HepG2 (cell line): ENCODE measurements around the gene BTN1A1. TPM values are rescaled to one million over a fixed set of nuclear protein-coding genes. Genes with fewer than 3 reads are reported as not detected.

Experiments used
- MAX ChIP-seq: IDR thresholded peaks from 2 replicates; pipeline ENCODE4 v1.6.1; 2012; ENCODE audit warnings: inconsistent platforms
- MED1 ChIP-seq: sonication (generic); formaldehyde crosslinking; IDR thresholded peaks from 2 replicates; pipeline ENCODE4 v1.4.0; 2020; ENCODE audit warnings: missing genetic modification reagents
- MXD4 ChIP-seq: IDR thresholded peaks from 2 replicates; pipeline ENCODE4 v1.6.1; 2016; ENCODE audit warnings: mild to moderate bottlenecking, missing biosample characterization, missing genetic modification reagents
- PATZ1 ChIP-seq: sonication (generic); formaldehyde crosslinking; IDR thresholded peaks from 2 replicates; pipeline ENCODE4 v1.4.0; 2020; ENCODE audit warnings: missing genetic modification reagents
- POGZ ChIP-seq: sonication (generic); formaldehyde crosslinking; IDR thresholded peaks from 2 replicates; pipeline ENCODE4 v1.4.0; 2020; ENCODE audit warnings: mild to moderate bottlenecking, missing genetic modification reagents
- RXRB ChIP-seq: IDR thresholded peaks from 2 replicates; pipeline ENCODE4 v1.6.1; 2016; ENCODE audit warnings: borderline replicate concordance, missing genetic modification reagents, missing compliant biosample characterization
- SAP130 ChIP-seq: IDR thresholded peaks from 2 replicates; pipeline ENCODE4 v1.6.1; 2016; ENCODE audit warnings: low read depth
- TCF7 ChIP-seq: sonication (generic); IDR thresholded peaks from 2 replicates; pipeline ENCODE4 v1.6.1; 2016; ENCODE audit warnings: antibody characterized with exemption, low read depth
- ZBTB7A ChIP-seq: sonication (generic); formaldehyde crosslinking; IDR thresholded peaks from 2 replicates; pipeline ENCODE4 v1.8.0; 2022; ENCODE audit warnings: mild to moderate bottlenecking, missing genetic modification reagents
- ZNF205 ChIP-seq: IDR thresholded peaks from 2 replicates; pipeline ENCODE4 v1.6.1; 2018; ENCODE audit warnings: missing biosample characterization, missing genetic modification reagents
- ZNF225 ChIP-seq: sonication (generic); formaldehyde crosslinking; IDR thresholded peaks from 2 replicates; pipeline ENCODE4 v1.4.0; 2020; ENCODE audit warnings: mild to moderate bottlenecking, missing genetic modification reagents
- ZNF331 ChIP-seq: sonication (generic); formaldehyde crosslinking; IDR thresholded peaks from 2 replicates; pipeline ENCODE4 v1.4.0; 2020; ENCODE audit warnings: missing genetic modification reagents
- ZNF569 ChIP-seq: sonication (generic); formaldehyde crosslinking; IDR thresholded peaks from 2 replicates; pipeline ENCODE4 v1.5.0; 2020; ENCODE audit warnings: mild to moderate bottlenecking, missing genetic modification reagents, moderate library complexity, borderline replicate concordance
- ZNF597 ChIP-seq: sonication (generic); formaldehyde crosslinking; IDR thresholded peaks from 2 replicates; pipeline ENCODE4 v1.5.0; 2020; ENCODE audit warnings: missing genetic modification reagents
- ZNF652 ChIP-seq: IDR thresholded peaks from 2 replicates; pipeline ENCODE4 v1.6.1; 2016; ENCODE audit warnings: low read depth, borderline replicate concordance
- polyA plus RNA-seq, 8 experiments: library from polyadenylated mRNA; depleted of rRNA in 3 of 8; stranded (reverse) in 7 of 8; unstranded in 1 of 8; fragments of >200 nt; fragmentation: Illumina TruSeq in 4 of 8; extraction: Trizol in 4 of 8; gene quantifications; 2 replicates each; pipeline versions ENCODE4 v1.2.1 to v1.2.3, GENCODE V29; 2011 to 2016; ENCODE audit warnings: low read depth in 4 of 8, missing spikeins in 1 of 8, mixed read lengths in 1 of 8; ENCODE audit not compliant: insufficient read depth in 1 of 8
- total RNA-seq, 5 experiments: library from RNA; depleted of rRNA; stranded (reverse); fragments of >200 nt; fragmentation: Illumina TruSeq; extraction: Trizol; gene quantifications; 2 replicates each; pipeline ENCODE4 v1.2.3, GENCODE V29; 2016; ENCODE audit warnings: low read depth in 1 of 5
- TF ChIP-seq, protein P1 (sequence below): sonication (generic); formaldehyde crosslinking; IDR thresholded peaks from 2 replicates; pipeline ENCODE4 v1.9.0; 2021; ENCODE audit warnings: missing genetic modification reagents, borderline replicate concordance
- TF ChIP-seq, protein P2 (sequence below), 2 experiments: sonication (generic) in 1 of 2; formaldehyde crosslinking in 1 of 2; IDR thresholded peaks; 2 replicates each; pipeline versions ENCODE4 v1.4.0 to v1.6.1; 2016 to 2020; ENCODE audit warnings: borderline replicate concordance in 1 of 2, low read depth in 1 of 2, mild to moderate bottlenecking in 1 of 2, missing genetic modification reagents in 1 of 2
- TF ChIP-seq, protein P3 (sequence below): IDR thresholded peaks from 2 replicates; pipeline ENCODE4 v1.6.1; 2016; ENCODE audit warnings: mild to moderate bottlenecking

The BTN1A1 gene
- total and polyA plus RNA-seq, 2 of the 13 experiments (the other 11 are each of a cell fraction or from before 2014, with no cell fraction given), result 0.04 TPM; not detected in 1

DNA sequence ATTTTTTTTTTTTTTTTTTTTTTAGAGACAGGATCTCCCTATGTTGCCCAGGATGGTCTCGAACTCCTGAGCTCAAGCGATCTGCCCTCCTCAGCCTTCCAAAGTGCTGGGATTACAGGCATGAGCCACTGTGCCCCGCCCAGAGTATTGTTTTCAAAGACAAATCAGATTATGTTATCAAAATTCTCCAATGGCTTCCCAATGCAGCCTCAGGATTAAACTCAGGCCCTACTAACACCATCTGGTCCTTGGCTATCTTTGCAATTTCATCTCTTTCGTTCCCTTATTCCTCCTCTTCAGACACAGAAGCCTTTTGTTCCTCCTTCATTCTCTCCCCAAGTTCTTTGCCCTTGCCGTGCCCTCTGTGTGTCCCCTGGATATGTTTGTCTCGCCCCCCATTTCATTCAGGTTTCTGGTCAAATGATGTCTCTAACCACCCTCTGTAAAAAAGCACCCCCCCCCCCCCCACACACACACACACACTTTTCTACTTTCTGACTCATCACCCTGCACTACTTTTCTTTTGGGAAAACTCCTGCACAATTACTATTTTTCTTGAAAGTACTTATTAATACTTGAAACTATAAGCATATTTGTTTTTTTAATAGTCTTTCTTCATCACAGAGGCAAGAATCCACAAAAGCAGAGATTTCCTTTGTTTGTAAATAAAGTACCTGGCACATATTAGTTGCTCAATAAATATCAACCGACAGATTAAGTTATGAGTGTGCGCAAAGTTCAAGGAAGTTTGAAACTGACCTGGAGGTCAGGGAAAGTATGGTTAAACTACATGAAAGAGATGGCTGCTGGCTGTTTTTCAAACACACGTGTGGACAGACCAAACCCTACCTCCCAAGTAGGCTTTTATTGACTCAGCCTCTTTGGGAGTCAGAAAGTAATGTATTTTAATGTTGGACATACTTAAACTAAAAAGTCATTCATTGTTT lies 16.7 kb downstream of the BTN1A1 start (continued):
- TF ChIP-seq SAP130 (CRISPR knock-in tag) (peak; percentile 61), TCF7 (peak; percentile 59), MXD4 (CRISPR knock-in tag) (0 out of 2 replicates have a peak, but pooled peaks have one; percentile 28), MAX (peak; percentile 60), POGZ (CRISPR knock-in tag) (peak; percentile 57; the same call in 1 of the 2 replicates), PATZ1 (CRISPR knock-in tag) (0 out of 2 replicates have a peak, but pooled peaks have one; percentile 18), ZNF652 (CRISPR knock-in tag) (peak; percentile 29; the same call in 1 of the 2 replicates), ZNF569 (CRISPR knock-in tag) (no peak), ZBTB7A (CRISPR knock-in tag) (no peak), ZNF597 (CRISPR knock-in tag) (no peak), RXRB (CRISPR knock-in tag) (peak; percentile 84), ZNF225 (no peak), MED1 (peak; percentile 63), ZNF205 (CRISPR knock-in tag) (no peak), ZNF331 (CRISPR knock-in tag) (peak; percentile 30; the same call in 1 of the 2 replicates)
- TF ChIP-seq, protein P1, sequence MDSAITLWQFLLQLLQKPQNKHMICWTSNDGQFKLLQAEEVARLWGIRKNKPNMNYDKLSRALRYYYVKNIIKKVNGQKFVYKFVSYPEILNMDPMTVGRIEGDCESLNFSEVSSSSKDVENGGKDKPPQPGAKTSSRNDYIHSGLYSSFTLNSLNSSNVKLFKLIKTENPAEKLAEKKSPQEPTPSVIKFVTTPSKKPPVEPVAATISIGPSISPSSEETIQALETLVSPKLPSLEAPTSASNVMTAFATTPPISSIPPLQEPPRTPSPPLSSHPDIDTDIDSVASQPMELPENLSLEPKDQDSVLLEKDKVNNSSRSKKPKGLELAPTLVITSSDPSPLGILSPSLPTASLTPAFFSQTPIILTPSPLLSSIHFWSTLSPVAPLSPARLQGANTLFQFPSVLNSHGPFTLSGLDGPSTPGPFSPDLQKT (CRISPR knock-in tag), result no peak
- TF ChIP-seq, protein P2, sequence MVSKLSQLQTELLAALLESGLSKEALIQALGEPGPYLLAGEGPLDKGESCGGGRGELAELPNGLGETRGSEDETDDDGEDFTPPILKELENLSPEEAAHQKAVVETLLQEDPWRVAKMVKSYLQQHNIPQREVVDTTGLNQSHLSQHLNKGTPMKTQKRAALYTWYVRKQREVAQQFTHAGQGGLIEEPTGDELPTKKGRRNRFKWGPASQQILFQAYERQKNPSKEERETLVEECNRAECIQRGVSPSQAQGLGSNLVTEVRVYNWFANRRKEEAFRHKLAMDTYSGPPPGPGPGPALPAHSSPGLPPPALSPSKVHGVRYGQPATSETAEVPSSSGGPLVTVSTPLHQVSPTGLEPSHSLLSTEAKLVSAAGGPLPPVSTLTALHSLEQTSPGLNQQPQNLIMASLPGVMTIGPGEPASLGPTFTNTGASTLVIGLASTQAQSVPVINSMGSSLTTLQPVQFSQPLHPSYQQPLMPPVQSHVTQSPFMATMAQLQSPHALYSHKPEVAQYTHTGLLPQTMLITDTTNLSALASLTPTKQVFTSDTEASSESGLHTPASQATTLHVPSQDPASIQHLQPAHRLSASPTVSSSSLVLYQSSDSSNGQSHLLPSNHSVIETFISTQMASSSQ (IDR thresholded peaks at IDR 0.05; ENCODE audit: low read depth), result no peak
- TF ChIP-seq, protein P2 (CRISPR knock-in tag; IDR thresholded peaks at IDR 0.05; ENCODE audit: borderline replicate concordance), result 0 out of 2 replicates have a peak, but pooled peaks have one; percentile 49
- TF ChIP-seq, protein P3, sequence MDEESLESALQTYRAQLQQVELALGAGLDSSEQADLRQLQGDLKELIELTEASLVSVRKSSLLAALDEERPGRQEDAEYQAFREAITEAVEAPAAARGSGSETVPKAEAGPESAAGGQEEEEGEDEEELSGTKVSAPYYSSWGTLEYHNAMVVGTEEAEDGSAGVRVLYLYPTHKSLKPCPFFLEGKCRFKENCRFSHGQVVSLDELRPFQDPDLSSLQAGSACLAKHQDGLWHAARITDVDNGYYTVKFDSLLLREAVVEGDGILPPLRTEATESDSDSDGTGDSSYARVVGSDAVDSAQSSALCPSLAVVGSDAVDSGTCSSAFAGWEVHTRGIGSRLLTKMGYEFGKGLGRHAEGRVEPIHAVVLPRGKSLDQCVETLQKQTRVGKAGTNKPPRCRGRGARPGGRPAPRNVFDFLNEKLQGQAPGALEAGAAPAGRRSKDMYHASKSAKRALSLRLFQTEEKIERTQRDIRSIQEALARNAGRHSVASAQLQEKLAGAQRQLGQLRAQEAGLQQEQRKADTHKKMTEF, result peak; percentile 77
